ENCODE results near the gene CPB2.

Gene CPB2

DNA sequence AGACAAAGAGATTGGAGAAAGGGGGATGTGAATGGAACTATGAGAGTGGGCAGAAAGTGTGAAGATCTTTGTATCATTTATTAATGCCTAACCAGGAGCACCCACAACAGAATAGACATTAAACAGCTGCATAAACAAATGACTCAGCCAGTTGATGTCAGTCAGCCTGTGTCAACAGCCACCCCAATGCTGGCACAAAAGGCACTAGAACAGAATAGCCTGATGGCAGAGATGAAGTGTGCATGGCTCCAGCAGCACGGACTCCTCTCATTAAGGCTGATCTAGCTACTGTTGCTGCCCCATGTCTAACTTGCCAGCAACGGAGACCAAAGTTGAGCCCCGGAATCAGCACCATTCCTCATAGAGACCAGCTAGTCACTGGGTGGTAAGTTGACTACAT is 7.8 kb downstream of the CPB2 start:
- DNase-seq: no peak

DNA sequence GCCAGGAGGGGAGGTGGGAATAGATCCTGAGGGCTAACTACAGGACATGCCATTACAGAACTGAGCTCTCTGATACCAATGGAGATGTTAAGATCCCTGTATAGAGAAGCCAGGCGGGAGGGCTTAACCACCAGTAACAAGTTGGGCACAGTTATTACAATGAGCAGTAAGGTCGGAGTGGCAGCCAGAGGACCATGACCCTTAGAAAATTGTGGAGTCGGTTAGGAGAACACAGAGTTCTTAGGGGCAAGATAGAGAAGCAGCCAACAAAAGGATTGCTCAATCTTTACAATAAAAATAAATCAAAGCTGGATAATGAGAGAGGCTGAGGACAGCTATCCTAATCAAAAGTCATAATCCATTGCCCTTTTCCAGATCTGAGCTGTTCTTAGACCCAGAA is 10.4 kb downstream of the CPB2 start:
- DNase-seq: no peak

DNA sequence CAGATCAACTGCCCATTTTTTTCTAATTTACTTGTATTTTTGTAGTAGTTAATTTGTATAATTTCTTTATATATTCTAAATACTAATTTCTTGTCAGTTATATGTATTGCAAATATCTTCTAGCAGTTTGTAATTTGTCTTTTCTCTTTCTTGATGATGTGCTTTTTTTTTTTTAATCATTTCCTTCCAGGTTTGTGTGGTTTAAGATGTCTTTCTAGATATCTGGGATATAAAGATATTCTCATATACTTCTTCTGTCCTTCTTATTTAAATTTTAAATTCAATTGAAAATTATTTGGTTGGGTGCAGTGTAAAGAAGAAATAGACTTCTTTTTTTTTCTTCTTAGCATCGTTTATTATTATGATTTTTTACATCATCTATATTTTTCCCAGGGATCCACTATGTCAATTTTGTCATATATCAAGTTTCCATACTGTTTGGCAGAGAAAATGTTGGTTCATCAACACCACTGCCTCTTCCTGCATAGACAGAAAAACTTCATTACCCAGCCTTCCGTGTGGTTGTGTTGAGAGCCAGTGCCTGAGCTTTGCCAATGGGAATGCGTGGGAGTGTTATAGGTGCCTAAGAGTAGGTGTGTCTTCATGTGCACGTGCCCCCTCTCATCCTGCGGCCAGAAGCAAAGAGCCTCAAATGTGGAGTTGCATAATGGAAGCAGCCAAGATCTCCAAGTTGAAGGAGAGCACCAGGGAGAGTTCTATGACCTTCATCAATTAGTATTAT is 15.8 kb downstream of the CPB2 start:
- DNase-seq: no peak

DNA sequence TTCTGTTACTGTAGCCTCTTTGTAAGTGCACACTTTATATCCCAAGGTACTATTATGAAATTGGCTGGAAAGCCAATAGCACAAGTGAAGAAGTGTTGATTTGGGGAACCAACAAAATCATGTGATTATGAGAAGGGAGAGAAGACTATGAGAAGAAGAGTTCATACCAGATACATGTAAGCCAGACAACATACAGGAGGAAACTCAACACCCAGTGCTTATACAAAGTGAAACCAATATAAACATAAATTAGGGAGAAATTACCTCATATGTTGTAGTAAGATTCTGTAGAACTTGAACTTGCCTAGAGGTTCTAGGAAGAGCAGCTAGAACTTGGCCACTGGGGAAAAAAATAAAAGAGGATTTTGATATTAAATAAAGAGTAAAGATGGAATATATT is 17.4 kb downstream of the CPB2 start:
- DNase-seq: no peak

DNA sequence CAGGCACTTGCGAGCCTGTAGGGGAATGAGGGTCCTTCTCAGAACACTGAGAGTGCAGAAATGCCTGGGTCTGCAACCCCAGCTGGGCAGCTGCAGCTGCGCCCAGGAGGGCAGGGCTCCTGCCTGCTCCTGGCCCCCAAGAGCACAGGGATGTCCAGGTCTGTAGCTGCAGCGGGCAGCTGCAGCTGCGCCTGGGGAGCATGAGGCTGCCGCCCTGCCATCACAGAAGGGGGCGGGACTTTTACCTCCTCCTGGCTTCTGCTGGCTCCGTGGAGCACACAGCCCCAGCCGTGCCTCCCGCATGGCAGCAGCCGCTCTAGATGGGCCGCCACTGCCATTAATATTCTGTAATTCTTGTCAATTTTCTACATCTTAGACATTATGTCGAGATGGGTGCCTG is 17.8 kb downstream of the CPB2 start:
- DNase-seq: no peak

DNA sequence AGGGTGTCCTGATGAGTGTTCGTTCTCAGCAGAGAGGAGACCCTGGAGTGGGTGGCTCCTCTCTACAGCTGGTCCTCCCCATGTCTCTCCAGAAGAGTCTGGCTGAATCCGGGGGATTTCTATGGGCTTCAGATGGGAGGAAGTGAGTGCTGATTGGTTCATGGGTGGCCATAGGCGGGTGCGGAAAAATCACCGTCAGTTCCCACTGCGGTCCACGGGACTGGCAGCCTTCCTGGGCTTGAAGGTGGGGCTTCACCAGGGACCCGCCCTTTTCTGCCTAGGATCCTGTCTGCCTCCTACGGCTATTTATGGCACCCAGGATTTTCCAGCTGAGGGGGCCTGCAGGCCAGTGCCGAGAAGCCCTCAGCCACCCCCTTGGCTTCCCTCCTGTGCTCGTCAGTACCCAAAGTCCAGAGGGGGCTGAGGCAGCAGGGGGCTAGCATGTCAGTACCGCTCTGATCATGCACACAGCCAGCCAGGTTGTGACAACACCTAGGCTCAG is 18.4 kb downstream of the CPB2 start:
- no peak for DNase-seq

DNA sequence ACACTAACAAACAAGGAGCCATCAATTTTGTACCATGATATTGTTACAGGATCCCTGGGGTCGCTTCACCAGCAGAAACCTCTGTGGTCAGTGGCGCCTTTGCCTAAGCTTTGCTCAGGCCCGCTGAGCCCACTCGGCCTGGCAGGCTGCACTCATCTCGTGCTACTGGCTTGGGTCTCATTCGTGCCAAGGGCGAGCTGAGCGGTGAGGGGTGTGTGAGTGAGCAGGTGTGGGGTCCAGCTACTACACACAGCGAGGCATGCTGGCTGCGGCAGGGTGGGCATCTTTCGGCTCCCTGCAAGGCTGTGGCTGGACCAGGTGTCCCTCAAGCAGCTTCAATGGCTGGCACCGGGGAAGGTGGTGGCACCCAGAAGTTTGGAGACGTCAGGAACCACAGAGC is 19.1 kb downstream of the CPB2 start:
- DNase-seq: no peak

DNA sequence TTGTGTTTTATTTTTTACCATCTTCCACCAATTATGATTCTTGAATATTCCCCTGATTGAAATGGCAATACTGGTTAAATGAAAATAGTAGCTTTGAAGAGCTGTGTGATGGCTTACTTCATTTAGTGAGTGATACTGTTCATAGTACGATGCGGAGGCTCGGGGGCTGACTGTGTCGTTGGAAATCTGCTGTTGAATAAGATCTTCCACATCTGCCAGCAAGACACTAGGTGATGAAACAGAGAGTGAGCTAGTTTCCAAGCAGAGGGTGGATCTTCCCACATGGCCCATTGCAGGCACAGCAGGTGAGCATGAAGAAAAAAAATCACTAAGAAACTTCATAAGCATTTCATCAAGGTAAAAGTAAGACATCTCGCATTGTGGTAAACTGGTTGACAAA is 22.5 kb downstream of the CPB2 start:
- no peak for DNase-seq

DNA sequence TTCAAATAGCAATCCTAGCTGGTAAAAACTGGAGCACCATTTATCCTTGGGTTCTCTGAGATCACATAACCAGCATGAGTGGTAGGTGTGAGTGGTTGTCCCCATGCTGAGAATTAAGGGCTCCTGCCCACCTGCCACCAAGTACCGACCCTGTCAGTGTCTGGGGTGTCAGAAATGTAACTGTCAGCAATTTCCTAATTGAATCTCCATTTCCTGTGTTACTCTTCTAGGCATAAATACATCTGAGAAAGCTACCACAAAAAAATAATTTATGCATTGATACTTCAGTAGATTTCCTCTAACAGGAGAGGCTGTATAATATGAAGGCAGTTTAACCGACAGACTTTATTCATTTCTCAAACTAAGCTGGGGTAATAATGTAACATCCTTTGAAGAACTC is 25.1 kb downstream of the CPB2 start:
- no peak for DNase-seq

DNA sequence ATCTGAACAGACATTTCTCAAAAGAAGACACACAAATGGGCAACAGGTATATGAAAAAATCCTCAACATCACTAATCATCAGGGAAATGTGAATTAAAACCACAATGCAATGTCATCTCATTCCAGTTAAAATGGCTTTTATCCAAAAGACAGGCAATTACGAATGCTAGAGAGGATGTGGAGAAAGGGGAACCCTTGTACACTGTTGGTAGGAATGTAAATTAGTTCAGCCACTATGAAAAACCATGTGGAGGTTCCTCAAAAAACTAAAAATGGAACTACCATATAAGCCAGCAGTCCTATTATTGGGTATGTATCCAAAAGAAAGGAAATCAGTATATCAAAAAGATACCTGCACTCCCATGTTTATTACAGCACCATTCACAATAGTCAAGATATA is 27.6 kb downstream of the CPB2 start:
- no peak for DNase-seq

DNA sequence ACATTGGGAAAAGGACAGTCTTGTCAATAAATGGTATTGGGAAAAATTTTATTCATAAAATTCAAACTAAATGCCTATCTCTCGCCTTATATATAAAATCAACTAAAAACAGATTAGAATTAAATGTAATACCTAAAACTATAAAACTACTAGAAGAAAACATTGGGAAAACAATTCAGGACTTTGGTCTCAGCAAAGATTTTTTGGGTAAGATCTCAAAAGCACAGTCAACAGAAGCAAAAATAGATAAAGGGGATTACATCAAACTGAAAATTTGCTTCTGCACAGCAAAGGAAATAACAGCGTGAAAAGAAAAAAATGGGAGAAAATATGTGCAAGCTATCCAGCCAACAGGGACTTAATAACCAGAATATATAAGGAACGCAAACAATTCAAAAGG is 28.0 kb downstream of the CPB2 start:
- DNase-seq: no peak

DNA sequence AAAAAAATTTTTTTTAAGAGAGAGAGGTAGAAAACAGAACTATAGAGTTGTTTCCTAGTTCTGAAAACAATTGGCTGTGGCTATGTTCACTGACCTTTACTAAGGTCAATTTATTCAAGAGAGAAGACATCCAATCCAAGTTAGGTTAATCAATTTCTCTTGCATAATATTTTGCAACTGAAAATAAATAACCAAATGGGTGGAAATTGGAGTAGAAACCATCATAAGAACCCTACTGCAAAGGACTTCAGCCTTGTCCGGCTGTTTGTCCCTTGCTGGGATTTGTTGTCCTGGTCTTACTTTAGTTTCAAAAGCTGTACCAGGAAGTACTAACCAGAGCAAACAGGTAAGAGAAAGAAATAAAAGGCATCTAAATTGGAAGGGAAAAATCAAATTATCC is 29.0 kb downstream of the CPB2 start:
- no peak for DNase-seq

DNA sequence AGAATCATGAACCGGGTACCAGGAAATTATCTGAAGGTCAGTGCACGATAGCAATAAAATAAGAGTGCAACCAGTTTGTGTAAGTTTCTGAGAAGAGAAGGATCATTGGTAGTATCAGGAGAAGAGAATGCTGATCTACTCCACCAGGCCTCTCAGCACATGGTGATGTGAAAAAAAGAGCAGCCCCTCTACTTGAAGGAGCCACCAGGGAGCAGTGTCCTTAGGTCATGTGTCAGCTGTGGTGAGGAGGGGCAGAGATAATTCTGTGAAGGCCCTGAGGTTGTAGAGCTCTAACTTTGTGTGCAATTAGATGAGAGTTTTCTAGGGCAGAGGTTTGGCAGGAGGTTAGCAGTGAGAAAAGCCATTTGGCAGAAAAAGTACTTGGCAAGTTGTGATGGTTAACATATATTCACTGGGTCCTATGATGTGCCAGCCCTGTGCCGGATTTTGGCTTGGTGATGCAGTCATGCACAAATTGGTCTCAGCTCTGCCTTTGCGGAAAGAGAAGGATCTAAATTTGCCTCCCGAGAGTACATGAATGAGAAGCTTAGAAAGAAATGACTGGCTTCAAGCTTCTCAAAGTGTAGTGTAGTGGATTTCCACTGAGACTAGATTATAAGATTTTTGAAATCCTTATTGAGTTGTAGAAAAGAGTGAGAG is 33.1 kb downstream of the CPB2 start:
- no peak for DNase-seq

DNA sequence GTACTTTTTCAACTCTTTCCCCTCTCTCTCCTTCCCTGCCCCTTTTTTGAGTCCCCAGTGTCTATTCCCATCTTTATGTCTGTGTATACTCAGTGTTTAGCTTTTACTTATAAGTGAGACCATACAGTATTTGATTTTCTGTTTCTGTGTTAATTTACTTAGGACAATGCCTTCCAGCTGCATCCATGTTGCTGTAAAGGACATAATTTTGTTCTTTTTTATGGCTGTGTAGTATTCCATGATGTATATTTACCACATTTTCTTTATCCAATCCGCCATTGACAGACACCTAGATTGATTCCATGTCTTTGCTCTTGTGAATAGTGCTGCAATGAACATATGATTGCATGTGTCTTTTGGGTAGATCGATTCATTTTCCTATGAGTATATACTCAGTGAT is 41.5 kb downstream of the CPB2 start:
- no peak for DNase-seq

DNA sequence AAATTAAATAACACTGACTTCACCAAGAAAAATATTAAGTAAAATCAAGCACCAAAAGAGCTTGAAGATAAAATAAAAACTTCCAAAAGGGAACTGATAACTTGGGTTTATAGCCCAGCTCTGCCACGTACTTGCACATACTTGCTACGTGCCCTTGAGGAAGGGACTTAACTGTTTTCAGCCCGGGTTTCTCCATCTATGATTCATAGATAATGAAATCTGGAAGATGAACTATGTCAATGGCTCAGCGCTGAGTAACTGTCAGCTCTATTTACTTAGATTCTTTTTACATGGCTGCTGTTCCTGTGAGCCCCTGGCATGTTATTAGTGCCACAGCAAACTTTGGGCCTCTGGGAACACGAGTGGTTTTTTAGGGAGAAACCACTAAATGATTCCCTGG is 42.6 kb downstream of the CPB2 start:
- no peak for DNase-seq

DNA sequence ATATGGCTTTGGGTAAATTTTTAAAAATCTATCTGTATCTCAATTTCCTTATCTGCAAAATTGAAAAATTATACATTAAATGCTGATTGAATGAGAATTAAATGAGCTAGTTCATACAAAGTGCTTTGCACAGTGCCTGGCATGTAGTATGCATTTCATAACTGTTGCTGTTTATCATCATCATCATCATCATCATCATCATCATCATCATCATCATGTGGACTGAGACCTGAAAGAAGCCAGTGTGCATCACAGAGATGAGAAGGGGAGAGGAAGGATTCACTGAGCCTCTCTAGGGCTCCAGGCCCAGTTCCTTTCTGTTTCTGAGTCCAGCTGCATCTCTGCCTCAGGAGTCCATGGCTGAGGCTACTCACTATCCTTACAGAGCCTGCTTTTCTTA is 45.4 kb downstream of the CPB2 start:
- DNase-seq: no peak

DNA sequence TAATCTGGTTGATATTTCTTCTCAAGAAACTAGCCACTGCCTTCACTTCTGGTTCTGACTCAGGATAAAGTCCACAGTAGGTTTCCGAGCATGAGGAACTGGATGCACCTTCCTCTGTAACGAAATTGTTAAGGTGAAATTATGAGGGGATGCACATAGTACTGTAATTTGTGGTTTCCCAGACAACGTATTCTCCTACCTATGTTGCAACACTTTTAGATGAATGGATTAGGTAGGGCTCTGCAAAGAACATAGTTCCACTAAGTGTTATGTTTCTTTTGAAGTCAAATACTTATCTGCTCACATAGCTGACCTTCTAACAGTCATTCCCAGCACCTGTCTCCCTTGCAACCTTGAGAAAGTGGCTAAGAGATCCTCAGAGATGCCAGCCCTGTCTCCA is 46.6 kb downstream of the CPB2 start:
- DNase-seq: no peak

DNA sequence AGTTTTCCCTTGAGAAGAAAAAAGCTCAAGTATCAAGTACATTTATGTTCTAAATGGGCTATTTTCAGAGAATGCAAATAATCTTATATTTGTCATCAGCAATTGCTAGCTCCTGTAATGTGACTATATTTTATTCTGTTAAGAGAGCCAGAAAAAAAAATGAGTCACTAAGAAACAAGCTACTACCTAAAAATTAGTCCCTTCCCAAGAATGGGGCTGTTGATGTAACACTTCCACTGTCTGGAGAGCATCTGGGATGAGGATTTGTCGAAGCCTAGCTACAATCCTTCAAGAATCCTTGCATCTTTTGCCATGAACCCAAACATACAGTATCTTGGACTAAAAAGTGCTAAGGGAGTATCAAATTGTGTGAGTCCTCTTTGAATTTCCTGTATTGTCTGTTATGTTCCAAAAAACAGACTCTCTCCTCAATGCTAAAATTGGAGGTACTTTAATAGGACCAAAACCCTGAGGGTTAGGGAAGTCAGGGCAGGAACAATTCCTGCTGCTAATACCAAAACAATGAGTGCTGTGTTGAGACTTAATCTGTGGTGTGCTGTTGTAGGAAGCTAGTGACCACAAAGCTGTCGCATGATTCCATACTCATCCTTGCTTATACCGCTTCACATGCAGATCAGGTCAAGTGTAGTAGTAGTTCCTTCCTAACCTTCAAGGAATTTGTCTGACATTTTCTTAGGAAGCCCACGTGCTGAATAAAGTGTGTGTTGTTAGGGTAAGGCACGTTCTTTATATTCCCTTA is 47.4 kb downstream of the CPB2 start:
- DNase-seq: no peak

DNA sequence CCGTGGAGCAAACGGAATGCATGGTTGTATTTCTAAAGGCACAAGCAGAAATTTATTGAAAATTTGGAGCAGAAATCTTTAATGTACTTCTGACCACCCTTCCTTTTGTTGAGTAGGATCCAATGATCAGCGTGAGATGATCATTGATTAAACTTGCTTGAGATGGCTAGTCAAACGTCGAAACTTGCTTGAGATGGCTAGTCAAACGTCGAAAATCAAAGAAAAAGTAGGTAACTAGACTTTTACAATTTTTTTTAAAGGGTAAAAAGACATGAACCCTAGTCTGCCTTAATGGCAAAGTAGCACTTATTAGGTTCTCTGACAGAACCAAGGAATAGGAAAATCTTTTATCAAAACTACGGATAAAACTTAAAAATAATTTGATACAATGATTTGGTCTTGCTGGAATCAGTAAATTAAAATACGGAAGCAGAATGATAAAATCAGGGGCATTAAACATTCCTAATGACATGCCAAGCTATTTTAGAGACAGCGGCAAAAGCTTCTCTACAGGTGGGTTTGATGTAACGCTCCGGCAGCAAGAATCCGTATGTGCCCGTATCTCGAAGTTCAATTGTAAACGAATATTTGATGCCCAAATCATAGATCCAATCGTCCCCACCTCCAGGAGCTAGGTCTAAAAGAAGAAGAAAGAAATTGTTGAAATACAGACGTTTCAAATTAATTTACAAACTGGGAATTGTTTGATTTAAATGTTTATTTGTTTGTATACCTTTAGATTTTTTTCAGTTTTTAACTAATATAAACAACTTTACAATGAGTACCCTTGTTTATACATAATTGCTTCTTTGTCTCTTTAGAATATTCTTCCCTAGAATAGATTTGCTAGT is 51.4 kb downstream of the CPB2 start:
- no peak for DNase-seq

DNA sequence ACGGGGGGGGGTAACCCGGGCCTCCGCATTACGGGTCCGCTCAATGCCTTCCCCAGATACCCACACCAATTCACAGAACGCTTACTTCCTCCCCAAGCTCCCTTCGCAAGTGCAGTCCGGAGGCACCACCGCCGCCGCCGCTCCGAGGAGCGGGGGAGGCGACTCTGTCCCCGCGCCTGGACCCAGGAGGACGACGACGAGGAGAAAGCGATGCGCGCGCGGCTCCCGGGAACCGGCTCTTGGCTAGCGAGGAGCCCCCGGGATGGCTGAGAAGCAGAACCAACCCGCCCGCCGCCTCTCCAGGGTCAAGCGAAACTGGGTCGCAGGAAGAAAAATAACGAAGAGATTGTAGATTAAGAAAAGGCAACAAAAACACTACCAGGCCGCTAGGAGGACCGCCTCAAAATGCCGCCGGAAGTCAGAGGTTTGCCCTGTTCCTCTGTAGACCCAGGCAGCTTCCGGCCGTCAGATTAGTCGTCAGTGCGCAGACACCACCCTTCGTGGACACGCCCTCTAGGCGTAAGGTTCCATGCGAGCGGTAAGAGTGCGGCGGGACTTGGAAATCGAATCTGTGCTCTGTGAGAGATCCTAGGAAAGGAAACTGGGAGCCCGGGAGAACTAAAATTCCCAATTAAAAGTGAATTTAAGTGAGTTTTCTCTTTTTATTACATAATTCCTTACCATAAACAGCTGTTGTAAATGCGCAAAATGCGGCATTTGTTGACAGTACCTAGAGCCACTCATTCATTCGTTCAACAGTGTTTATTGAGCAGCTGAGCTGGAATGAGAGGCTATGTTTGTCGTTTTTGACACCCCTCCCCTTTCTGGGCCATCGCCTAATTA is 52.3 kb downstream of the CPB2 start, which contains the start of gene ZC3H13:
Gene ZC3H13, minus strand, starts transcription at position 428 of the 843 bp plus-strand sequence. CDS start 7,239 bp downstream, outside the sequence.
- peak; percentile 89 for DNase-seq

DNA sequence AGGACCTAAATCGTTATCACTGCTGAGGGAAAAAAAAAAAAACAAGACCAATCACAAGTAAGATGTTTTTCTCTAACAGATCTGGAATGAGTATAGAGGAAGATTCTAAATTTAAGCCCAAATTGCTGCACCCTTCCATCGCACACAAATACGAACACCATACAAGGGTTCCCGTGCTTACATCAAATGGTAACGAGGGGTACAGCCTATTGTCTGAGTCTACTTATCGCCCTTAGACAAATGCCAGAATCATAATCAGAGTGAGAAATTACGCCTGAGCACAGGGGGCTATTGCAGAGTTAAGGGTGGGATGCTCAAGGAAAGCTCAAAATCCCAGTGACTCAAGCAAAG is 52.9 kb downstream of the CPB2 start:
- DNase-seq: no peak

DNA sequence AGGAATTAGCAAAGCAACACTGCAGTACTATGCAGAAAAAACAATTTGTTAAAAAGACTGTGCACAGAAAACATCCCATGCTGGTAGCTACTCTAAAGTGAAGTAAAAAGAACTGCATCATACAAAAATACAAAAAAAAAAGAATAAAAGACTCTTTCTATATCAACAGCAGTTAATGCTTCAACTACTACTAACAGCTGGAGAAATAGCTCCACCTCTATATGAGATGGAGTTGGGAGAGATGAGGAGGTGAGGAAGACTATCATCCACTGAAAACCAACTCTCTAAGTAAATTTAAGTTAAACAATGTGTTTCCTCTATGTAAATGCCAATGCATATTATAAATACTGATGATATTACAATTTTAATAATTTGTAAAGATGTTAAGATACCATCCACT is 54.1 kb downstream of the CPB2 start:
- DNase-seq: no peak

All from activated CD8-positive, alpha-beta memory T cell treated with anti-CD3 and anti-CD28 coated beads, Interleukin-2, amount 50 U/mL, for 48 hours (primary cell).